ENCODE data around the gene CAPN3. TPM values are rescaled to one million over a fixed set of nuclear protein-coding genes. Genes with fewer than 3 reads are reported as not detected.

CAPN3 gene
- total and polyA plus RNA-seq, 11 donors, result 1.3 to 12.2 (median 7.3) TPM

- TF ChIP-seq, protein P1, sequence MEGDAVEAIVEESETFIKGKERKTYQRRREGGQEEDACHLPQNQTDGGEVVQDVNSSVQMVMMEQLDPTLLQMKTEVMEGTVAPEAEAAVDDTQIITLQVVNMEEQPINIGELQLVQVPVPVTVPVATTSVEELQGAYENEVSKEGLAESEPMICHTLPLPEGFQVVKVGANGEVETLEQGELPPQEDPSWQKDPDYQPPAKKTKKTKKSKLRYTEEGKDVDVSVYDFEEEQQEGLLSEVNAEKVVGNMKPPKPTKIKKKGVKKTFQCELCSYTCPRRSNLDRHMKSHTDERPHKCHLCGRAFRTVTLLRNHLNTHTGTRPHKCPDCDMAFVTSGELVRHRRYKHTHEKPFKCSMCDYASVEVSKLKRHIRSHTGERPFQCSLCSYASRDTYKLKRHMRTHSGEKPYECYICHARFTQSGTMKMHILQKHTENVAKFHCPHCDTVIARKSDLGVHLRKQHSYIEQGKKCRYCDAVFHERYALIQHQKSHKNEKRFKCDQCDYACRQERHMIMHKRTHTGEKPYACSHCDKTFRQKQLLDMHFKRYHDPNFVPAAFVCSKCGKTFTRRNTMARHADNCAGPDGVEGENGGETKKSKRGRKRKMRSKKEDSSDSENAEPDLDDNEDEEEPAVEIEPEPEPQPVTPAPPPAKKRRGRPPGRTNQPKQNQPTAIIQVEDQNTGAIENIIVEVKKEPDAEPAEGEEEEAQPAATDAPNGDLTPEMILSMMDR (IDR thresholded peaks at IDR 0.05), result no peak
- no peak for TF ChIP-seq POLR2A (IDR thresholded peaks at IDR 0.05)
- Histone ChIP-seq H3K4me3 (no peak overlapping the region), H3K9me3 (no peaks in the 10 kb centered on the region), H3K36me3 (peaks cover 0 to 60% (median 30%) of the 10 kb centered on the region in 9 donors), H3K27me3 (no peaks in the 10 kb centered on the region), H3K4me1 (no peaks in the 10 kb centered on the region), H3K27ac (no peak overlapping the region)
- ATAC-seq (no peak), DNase-seq (no peak)
- intact Hi-C loops (cut with DNase I), result no loop called here
- 97 to 100% (median 98%) methylated on average over 2 of the region's 2 CpGs for WGBS, 4 donors
Observed at GRCh38 chr15:42319206-42319605, 40.1 kb upstream of the CAPN3 start.

GRCh38 chr15:42324308-42324707, 35.0 kb upstream of the CAPN3 start:
- WGBS, 4 donors, result 69 to 94% (median 82%) methylated on average over 4 of the region's 4 CpGs
- Histone ChIP-seq H3K27me3 (no peaks in the 10 kb centered on the region), H3K9me3 (no peaks in the 10 kb centered on the region), H3K4me1 (no peaks in the 10 kb centered on the region), H3K36me3 (peaks cover 0 to 83% (median 67%) of the 10 kb centered on the region in 9 donors), H3K27ac (no peak overlapping the region), H3K4me3 (no peak overlapping the region)
- TF ChIP-seq, protein P1 (IDR thresholded peaks at IDR 0.05), result no peak
- no peak for ATAC-seq
- intact Hi-C loops (cut with DNase I), result no loop called here
- no peak for DNase-seq

GRCh38 chr15:42329161-42329560, 30.1 kb upstream of the CAPN3 start:
- 76 to 87% (median 82%) methylated on average over 2 of the region's 2 CpGs for WGBS, 4 donors
- Histone ChIP-seq H3K27ac (peak overlapping the region in 1 of 12 donors; percentile 20), H3K9me3 (peaks cover 0 to 2% (median 0%) of the 10 kb centered on the region in 12 donors), H3K27me3 (no peaks in the 10 kb centered on the region), H3K4me1 (peaks cover 0 to 7% (median 0%) of the 10 kb centered on the region in 12 donors), H3K4me3 (no peak overlapping the region), H3K36me3 (peaks cover 0 to 83% (median 50%) of the 10 kb centered on the region in 9 donors)
- DNase-seq (no peak), ATAC-seq (no peak)
- TF ChIP-seq POLR2A (IDR thresholded peaks at IDR 0.05), result no peak
- TF ChIP-seq, protein P1 (IDR thresholded peaks at IDR 0.05), result no peak
- intact Hi-C loops (cut with DNase I), result no loop called here

DNA sequence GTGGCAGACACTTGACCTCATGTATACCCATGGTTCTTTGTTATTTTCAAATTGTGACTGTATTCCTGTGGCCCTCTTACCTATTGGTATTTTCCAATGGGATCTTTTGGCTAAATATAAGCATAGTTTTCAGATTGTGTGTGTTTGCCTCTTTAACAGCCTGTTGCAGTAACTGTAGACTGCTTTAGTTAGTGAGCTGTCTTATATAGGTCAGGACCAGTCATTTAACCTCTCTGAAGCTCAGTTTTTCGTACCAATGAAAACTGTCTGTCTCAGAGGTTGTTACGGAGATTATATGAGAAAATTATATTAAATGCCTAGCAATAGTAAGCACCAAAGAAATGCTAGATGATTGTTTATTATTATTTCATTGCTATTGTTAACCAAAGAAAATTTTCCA, 29.3 kb upstream of the CAPN3 start:
- Histone ChIP-seq H3K4me3 (no peak overlapping the region), H3K27ac (peak overlapping the region in 2 of 12 donors; percentile 73 to 75), H3K27me3 (no peaks in the 10 kb centered on the region), H3K9me3 (peaks cover 0 to 9% (median 6%) of the 10 kb centered on the region in 12 donors), H3K36me3 (peaks cover 0 to 81% (median 49%) of the 10 kb centered on the region in 9 donors), H3K4me1 (peaks cover 0 to 7% (median 0%) of the 10 kb centered on the region in 12 donors)
- intact Hi-C loops (cut with DNase I), result no loop called here
- no peak for TF ChIP-seq POLR2A (IDR thresholded peaks at IDR 0.05)
- TF ChIP-seq, protein P1 (IDR thresholded peaks at IDR 0.05), result no peak
- DNase-seq (no peak), ATAC-seq (no peak)
- 79 to 96% (median 86%) methylated on average over 2 of the region's 2 CpGs for WGBS, 4 donors
